KMS-11 (cell line): Measurements from ENCODE around the gene ENO3.
"Not testable (repeated sequence)": the region's sequence is repeated elsewhere in the genome, so short reads cannot be mapped to it uniquely, and the experiment has no call there.

Experiments
- H2AFZ ChIP-seq: fragments of 200-600 bp; sonication (generic); 2 replicates; pipeline ENCODE4 v1.6.1; 2016; ENCODE audit warnings: antibody characterized with exemption, mixed run types, low read depth
- H3K27ac ChIP-seq: fragments of 200-600 bp; sonication (generic); 2 replicates; pipeline ENCODE4 v1.6.1; 2016; ENCODE audit warnings: mild to moderate bottlenecking, mixed run types
- H3K27me3 ChIP-seq: fragments of 200-600 bp; sonication (generic); 2 replicates; pipeline ENCODE4 v1.6.1; 2017; ENCODE audit warnings: mild to moderate bottlenecking, low read depth, mixed run types, moderate library complexity; ENCODE audit not compliant: insufficient read depth
- H3K36me3 ChIP-seq: fragments of 200-600 bp; sonication (generic); 2 replicates; pipeline ENCODE4 v1.6.1; 2017; ENCODE audit warnings: mild to moderate bottlenecking, mixed run types; ENCODE audit not compliant: insufficient read depth
- H3K4me1 ChIP-seq: fragments of 200-600 bp; sonication (generic); 2 replicates; pipeline ENCODE4 v1.6.1; 2016; ENCODE audit warnings: mild to moderate bottlenecking, low read depth, mixed run types; ENCODE audit not compliant: poor library complexity, severe bottlenecking
- H3K4me2 ChIP-seq: fragments of 200-600 bp; sonication (generic); 2 replicates; pipeline ENCODE4 v1.7.0; 2016; ENCODE audit warnings: mild to moderate bottlenecking, mixed run types
- H3K4me3 ChIP-seq: fragments of 200-600 bp; sonication (generic); IDR thresholded peaks from 2 replicates; pipeline ENCODE4 v1.6.1; 2017; ENCODE audit warnings: low read depth, low read length, mixed read lengths; ENCODE audit not compliant: insufficient read depth
- H3K79me2 ChIP-seq: fragments of 200-600 bp; sonication (generic); 2 replicates; pipeline ENCODE4 v1.6.1; 2016; ENCODE audit warnings: low read depth, mixed run types; ENCODE audit not compliant: insufficient read depth
- H3K9ac ChIP-seq: fragments of 200-600 bp; sonication (generic); 2 replicates; pipeline ENCODE4 v1.6.1; 2016; ENCODE audit warnings: mild to moderate bottlenecking, mixed run types
- H4K20me1 ChIP-seq: fragments of 200-600 bp; sonication (generic); 2 replicates; pipeline ENCODE4 v1.6.1; 2016; ENCODE audit warnings: mild to moderate bottlenecking, mixed run types; ENCODE audit not compliant: insufficient read depth
- TF ChIP-seq, protein P1 (sequence below): fragments of 200-600 bp; sonication (generic); conservative IDR thresholded peaks from 2 replicates; pipeline ENCODE4 v1.6.1; 2017; ENCODE audit warnings: low read depth, mild to moderate bottlenecking, antibody characterized with exemption, low read length, moderate library complexity, mixed read lengths

The ENO3 gene

DNA sequence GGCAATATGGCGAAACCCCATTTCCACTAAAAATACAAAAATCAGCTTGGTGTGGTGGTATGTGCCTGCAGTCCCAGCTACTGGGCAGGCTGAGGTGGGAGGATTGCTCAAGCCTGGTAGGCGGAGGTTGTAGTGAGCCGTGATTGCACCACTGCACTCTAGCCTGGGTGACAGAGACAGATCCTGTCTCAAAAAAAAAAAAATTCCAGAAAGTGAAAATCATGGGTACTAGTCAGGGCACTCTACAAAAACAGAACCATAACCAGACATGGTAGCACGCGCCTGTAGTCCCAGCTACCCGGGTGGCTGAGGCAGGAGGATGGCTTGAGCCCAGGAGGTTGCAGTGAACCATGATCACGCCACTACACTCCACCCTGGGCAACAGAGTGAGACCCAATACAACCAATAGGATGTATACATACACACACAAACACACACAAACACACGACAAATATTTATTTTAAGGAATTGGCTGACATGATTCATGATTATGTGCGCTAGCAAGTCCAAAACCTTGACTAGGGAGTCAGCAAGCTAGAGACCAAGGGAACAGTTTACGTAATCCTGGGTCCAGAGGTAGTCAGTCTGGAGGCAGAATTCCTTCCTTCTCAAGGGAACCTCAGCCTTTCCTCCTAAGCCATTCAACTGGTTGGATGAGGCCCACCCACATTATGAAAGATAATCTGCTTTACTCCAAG, 30.4 kb upstream of the ENO3 start:
- Histone ChIP-seq H3K4me2 (no peak overlapping the region), H3K36me3 (no peaks in the 10 kb centered on the region), H4K20me1 (no peaks in the 10 kb centered on the region), H3K27me3 (no peaks in the 10 kb centered on the region), H3K79me2 (no peaks in the 10 kb centered on the region), H3K4me3 (no peak overlapping the region), H2AFZ (no peak overlapping the region), H3K4me1 (no peaks in the 10 kb centered on the region), H3K27ac (no peak overlapping the region), H3K9ac (no peak overlapping the region)
- TF ChIP-seq, protein P1, sequence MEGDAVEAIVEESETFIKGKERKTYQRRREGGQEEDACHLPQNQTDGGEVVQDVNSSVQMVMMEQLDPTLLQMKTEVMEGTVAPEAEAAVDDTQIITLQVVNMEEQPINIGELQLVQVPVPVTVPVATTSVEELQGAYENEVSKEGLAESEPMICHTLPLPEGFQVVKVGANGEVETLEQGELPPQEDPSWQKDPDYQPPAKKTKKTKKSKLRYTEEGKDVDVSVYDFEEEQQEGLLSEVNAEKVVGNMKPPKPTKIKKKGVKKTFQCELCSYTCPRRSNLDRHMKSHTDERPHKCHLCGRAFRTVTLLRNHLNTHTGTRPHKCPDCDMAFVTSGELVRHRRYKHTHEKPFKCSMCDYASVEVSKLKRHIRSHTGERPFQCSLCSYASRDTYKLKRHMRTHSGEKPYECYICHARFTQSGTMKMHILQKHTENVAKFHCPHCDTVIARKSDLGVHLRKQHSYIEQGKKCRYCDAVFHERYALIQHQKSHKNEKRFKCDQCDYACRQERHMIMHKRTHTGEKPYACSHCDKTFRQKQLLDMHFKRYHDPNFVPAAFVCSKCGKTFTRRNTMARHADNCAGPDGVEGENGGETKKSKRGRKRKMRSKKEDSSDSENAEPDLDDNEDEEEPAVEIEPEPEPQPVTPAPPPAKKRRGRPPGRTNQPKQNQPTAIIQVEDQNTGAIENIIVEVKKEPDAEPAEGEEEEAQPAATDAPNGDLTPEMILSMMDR, result no peak

DNA sequence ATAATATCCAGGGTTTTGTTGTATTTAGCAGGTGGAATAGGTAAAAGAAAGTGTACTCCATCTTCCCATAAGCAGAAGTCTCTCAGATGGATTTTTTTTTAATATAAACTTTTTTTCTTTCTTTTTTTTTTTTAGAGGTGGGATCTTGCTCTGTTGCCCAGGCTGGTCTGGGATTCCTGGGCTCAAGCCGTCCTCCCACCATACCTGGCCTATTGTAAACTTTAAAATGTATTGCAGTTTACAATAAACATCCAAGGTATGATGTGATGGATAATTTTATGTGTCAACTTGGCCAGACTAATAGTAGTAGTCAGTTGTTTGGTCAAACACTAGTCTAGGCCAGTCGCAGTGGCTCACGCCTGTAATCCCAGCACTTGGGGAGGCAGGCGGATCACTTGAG, 29.6 kb upstream of the ENO3 start:
- Histone ChIP-seq H3K9ac (no peak overlapping the region), H3K27me3 (no peaks in the 10 kb centered on the region), H3K27ac (no peak overlapping the region), H3K4me2 (no peak overlapping the region), H2AFZ (no peak overlapping the region), H3K79me2 (no peaks in the 10 kb centered on the region), H3K4me1 (no peaks in the 10 kb centered on the region), H3K36me3 (no peaks in the 10 kb centered on the region), H4K20me1 (no peaks in the 10 kb centered on the region), H3K4me3 (no peak overlapping the region)
- TF ChIP-seq, protein P1, result no peak

DNA sequence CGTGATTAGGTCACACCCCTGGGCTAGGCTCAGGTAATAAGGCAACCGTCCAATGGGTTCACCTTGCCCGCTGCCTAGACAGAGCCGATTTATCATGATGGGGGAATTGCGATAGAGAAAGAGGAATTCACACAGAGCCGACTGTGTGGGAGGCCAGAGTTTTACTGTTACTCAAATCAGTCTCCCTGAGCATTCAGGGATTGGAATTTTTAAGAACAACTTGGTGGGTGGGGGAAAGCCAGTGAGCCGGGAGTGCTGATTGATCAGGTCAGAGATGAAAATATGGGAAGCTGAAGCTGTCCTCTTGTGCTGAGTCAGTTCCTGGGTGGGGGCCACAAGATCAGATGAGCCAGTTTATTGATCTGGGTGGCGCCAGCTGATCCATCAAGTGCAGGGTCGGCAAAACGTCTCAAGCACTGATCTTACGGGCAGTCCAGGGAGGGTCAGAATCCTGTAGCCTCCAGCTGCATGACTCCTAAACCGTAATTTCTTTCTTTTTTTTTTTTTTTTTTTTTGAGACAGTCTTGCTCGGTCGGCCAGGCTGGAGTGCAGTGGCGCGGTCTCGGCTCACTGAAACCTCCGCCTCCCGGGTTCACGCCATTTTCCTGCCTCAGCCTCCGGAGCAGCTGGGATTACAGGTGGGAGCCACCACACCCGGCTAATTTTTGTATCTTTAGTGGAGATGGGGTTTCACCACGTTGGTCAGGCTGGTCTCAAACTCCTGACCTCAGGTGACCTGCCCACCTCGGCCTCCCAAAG, 24.2 kb upstream of the ENO3 start:
- H3K4me2 ChIP-seq, H3K4me3 ChIP-seq, H3K27me3 ChIP-seq, H3K4me1 ChIP-seq, H3K27ac ChIP-seq, H3K9ac ChIP-seq, H3K79me2 ChIP-seq, H2AFZ ChIP-seq, H4K20me1 ChIP-seq, H3K36me3 ChIP-seq: not testable (repeated sequence)

DNA sequence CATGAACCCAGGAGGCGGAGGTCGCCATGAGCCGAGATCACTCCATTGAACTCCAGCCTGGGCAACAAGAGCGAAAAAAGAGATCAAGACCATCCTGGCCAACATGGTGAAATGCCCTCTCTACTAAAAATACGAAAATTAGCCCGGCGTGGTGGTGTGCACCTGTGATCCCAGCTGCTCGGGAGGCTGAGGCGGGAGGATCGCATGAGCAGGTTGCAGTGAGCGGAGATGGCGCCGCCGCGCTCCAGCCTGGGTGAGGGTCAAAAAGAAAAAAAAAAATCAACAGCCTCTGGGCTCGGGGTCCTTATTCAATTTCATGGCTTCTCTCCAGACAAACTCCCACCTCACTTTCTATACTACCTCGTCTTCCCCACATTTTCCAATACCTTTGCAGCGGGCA, 22.0 kb upstream of the ENO3 start:
- Histone ChIP-seq H2AFZ (no peak overlapping the region), H3K4me1 (no peaks in the 10 kb centered on the region), H3K9ac (no peak overlapping the region), H3K27ac (no peak overlapping the region), H3K36me3 (no peaks in the 10 kb centered on the region), H3K4me2 (no peak overlapping the region), H3K4me3 (no peak overlapping the region), H3K79me2 (no peaks in the 10 kb centered on the region), H4K20me1 (no peaks in the 10 kb centered on the region), H3K27me3 (no peaks in the 10 kb centered on the region)
- TF ChIP-seq, protein P1, result no peak

DNA sequence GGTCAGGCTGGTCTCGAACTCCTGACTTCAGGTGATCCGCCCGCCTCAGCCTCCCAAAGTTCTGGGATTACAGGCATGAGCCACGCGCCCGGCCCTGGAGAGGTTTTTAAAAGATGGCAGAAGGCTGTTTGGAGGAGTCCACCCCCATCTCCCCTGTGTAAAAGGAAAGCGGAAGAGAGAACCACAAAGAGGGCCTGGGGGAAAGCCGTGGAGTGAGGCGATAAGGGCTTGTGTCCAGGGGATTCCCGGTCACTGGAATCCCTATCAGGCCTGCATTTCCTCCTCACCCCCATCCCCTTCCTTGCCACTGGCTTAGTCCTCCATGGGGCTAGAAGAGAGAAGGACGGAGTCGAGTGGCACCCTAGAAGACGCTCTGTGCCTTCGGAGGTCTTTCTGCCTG, 19.0 kb upstream of the ENO3 start, which contains the start of gene GP1BA:
Gene GP1BA, plus strand, starts transcription at position 315 of the 400 bp plus-strand sequence. CDS start 328 bp downstream, outside the sequence.
- no peaks in the 10 kb centered on the region for H3K4me1 ChIP-seq
- TF ChIP-seq, protein P1, result no peak

More for the DNA sequence above, 19.0 kb upstream of the ENO3 start, which contains the start of gene GP1BA:
- Histone ChIP-seq H3K36me3 (no peaks in the 10 kb centered on the region), H3K79me2 (no peaks in the 10 kb centered on the region), H2AFZ (no peak within 1 kb of the TSS), H3K27me3 (no peaks in the 10 kb centered on the region), H3K9ac (no peak within 1 kb of the TSS), H3K4me2 (no peak within 1 kb of the TSS), H3K27ac (no peak within 1 kb of the TSS), H4K20me1 (no peaks in the 10 kb centered on the region), H3K4me3 (no peak within 1 kb of the TSS)
